ENCODE measurements around the gene CRIM1.

The CRIM1 gene

GRCh38 chr2:36561237-36561944 is 205.8 kb downstream of the CRIM1 start:
- peak; percentile 88 for DNase-seq (ENCODE audit: low read depth)

GRCh38 chr2:36562240-36562639 is 206.7 kb downstream of the CRIM1 start:
- peak; percentile 72 for DNase-seq (ENCODE audit: low read depth)

- DNase-seq (ENCODE audit: low read depth): no peak
Measured at GRCh38 chr2:36562973-36563532, 207.5 kb downstream of the CRIM1 start.

- DNase-seq (ENCODE audit: low read depth): no peak
Measured at GRCh38 chr2:36564377-36564930, 208.9 kb downstream of the CRIM1 start.

- no peak for DNase-seq (ENCODE audit: low read depth)
Measured at GRCh38 chr2:36565712-36566111, 210.1 kb downstream of the CRIM1 start.

- DNase-seq (ENCODE audit: low read depth): no peak
Measured at GRCh38 chr2:36566887-36567286, 211.3 kb downstream of the CRIM1 start.

GRCh38 chr2:36567711-36568408 is 212.3 kb downstream of the CRIM1 start:
- no peak for DNase-seq (ENCODE audit: low read depth)

- peak; percentile 84 for DNase-seq (ENCODE audit: low read depth)
Measured at GRCh38 chr2:36568516-36569246, 213.1 kb downstream of the CRIM1 start.

- no peak for DNase-seq (ENCODE audit: low read depth)
Measured at GRCh38 chr2:36569267-36569856, 213.8 kb downstream of the CRIM1 start.

GRCh38 chr2:36570416-36570815 is 214.8 kb downstream of the CRIM1 start:
- DNase-seq (ENCODE audit: low read depth): no peak

- no peak for DNase-seq (ENCODE audit: low read depth)
Measured at GRCh38 chr2:36572054-36572718, 216.6 kb downstream of the CRIM1 start.

GRCh38 chr2:36572719-36573059 is 217.1 kb downstream of the CRIM1 start:
- no peak for DNase-seq (ENCODE audit: low read depth)

GRCh38 chr2:36573165-36573564 is 217.6 kb downstream of the CRIM1 start:
- DNase-seq (ENCODE audit: low read depth): no peak

- DNase-seq (ENCODE audit: low read depth): no peak
Measured at GRCh38 chr2:36574560-36574959, 219.0 kb downstream of the CRIM1 start.

GRCh38 chr2:36577884-36578283 is 222.3 kb downstream of the CRIM1 start:
- DNase-seq (ENCODE audit: low read depth): no peak

- no peak for DNase-seq (ENCODE audit: low read depth)
Measured at GRCh38 chr2:36578343-36579296, 223.0 kb downstream of the CRIM1 start.

- no peak for DNase-seq (ENCODE audit: low read depth)
Measured at GRCh38 chr2:36579297-36579664, 223.7 kb downstream of the CRIM1 start.

GRCh38 chr2:36582538-36582937 is 227.0 kb downstream of the CRIM1 start:
- no peak for DNase-seq (ENCODE audit: low read depth)

- no peak for DNase-seq (ENCODE audit: low read depth)
Measured at GRCh38 chr2:36582951-36583350, 227.4 kb downstream of the CRIM1 start.

GRCh38 chr2:36584148-36584794 is 228.7 kb downstream of the CRIM1 start:
- DNase-seq (ENCODE audit: low read depth): no peak

Data from HS-27A (cell line).